NCI-H1092 treated with DMSO at 0.1 percent for 48 hours (cell line): ENCODE measurements around the gene CHD1.

Experiments
- DNase-seq: peaks from one replicate; lab custom pipeline; 2025; lab: John Stamatoyannopoulos, UW

The CHD1 gene

GRCh38 chr5:98807806-98808205 lies 121.0 kb downstream of the CHD1 start:
- no peak for DNase-seq

- DNase-seq = no peak
Measured at GRCh38 chr5:98805070-98805469, 123.7 kb downstream of the CHD1 start.

GRCh38 chr5:98804066-98804465 lies 124.7 kb downstream of the CHD1 start:
- DNase-seq = no peak
